Thymus (tissue), 11 donors: ENCODE measurements around the gene FAM236D. TPM values are rescaled to one million over a fixed set of nuclear protein-coding genes. Genes with fewer than 3 reads are reported as not detected.
"Not testable (repeated sequence)": the region's sequence is repeated elsewhere in the genome, so short reads cannot be mapped to it uniquely, and the experiment has no call there.

Experiments used
- DNase-seq, 9 donors: peaks; one replicate each; pipeline ENCODE4 v3.0.0-alpha.2; 2013; ENCODE audit warnings: low spot score in 9 of 9, low read depth in 6 of 9, missing footprints in 1 of 9
- H3K27ac ChIP-seq, 2 donors: one replicate each; pipeline ENCODE4 v1.5.1; 2013; ENCODE audit warnings: control low read depth in 1 of 2, low read depth in 1 of 2, low read length in 1 of 2, mild to moderate bottlenecking in 1 of 2, moderate library complexity in 1 of 2
- H3K27me3 ChIP-seq, 2 donors: one replicate each; pipeline ENCODE4 v1.5.1; 2013; ENCODE audit warnings: low read length in 1 of 2; ENCODE audit not compliant: control insufficient read depth in 2 of 2, insufficient read depth in 1 of 2
- H3K36me3 ChIP-seq, 2 donors: one replicate each; pipeline ENCODE4 v1.5.1; 2013; ENCODE audit warnings: low read length in 1 of 2, mild to moderate bottlenecking in 1 of 2, moderate library complexity in 1 of 2; ENCODE audit not compliant: control insufficient read depth in 2 of 2, insufficient read depth in 2 of 2
- H3K4me1 ChIP-seq, 2 donors: one replicate each; pipeline ENCODE4 v1.5.1; 2013; ENCODE audit warnings: low read length in 2 of 2; ENCODE audit not compliant: control insufficient read depth in 2 of 2, insufficient read depth in 2 of 2
- H3K4me3 ChIP-seq, 2 donors: one replicate each; pipeline ENCODE4 v1.5.1; 2013; ENCODE audit warnings: low read length in 2 of 2, control low read depth in 1 of 2, mild to moderate bottlenecking in 1 of 2
- H3K9me3 ChIP-seq, 2 donors: one replicate each; pipeline ENCODE4 v1.5.1; 2013; ENCODE audit warnings: low read length in 1 of 2, mild to moderate bottlenecking in 1 of 2; ENCODE audit not compliant: control insufficient read depth in 2 of 2, insufficient read depth in 1 of 2
- WGBS: extraction: QIAGEN DNeasy Blood & Tissue Kit; methylation state at CpG from one replicate; pipeline ENCODE4 v1.1.7; 2013; 5-methylcytosine and 5-hydroxymethylcytosine counted together
- polyA plus RNA-seq: library from polyadenylated mRNA; stranded (reverse); fragments of 200-250 nt; gene quantifications from one replicate; pipeline ENCODE4 v1.2.3, GENCODE V29; 2013
- total RNA-seq: library from RNA; stranded (reverse); fragments of 120-200 nt; gene quantifications from one replicate; pipeline ENCODE4 v1.2.4, GENCODE V29; 2013
- donor health status: healthy.

The FAM236D gene
- total and polyA plus RNA-seq, 2 donors: not detected

- H3K36me3 ChIP-seq, H3K27ac ChIP-seq, H3K4me1 ChIP-seq, H3K9me3 ChIP-seq, DNase-seq, H3K4me3 ChIP-seq, H3K27me3 ChIP-seq: not testable (repeated sequence)
- no CpG with 5 or more reads among the region's 15 CpGs for WGBS
These were observed 30.6 kb downstream of the FAM236D start for GRCh38 chrX:72777467-72777790.

- not testable (repeated sequence) for H3K27me3 ChIP-seq, H3K9me3 ChIP-seq, DNase-seq, H3K36me3 ChIP-seq, H3K4me3 ChIP-seq, H3K4me1 ChIP-seq, H3K27ac ChIP-seq
- WGBS: no CpG with 5 or more reads among the region's 44 CpGs
These were observed 31.1 kb downstream of the FAM236D start, which contains the start of gene DMRTC1B for GRCh38 chrX:72776653-72777466. Gene DMRTC1B (plus strand): TSS chrX:72776890. CDS start chrX:72845136, 68,246 bp downstream.

- no CpG with 5 or more reads among the region's 9 CpGs for WGBS
- not testable (repeated sequence) for H3K9me3 ChIP-seq, H3K4me3 ChIP-seq, H3K27ac ChIP-seq, H3K36me3 ChIP-seq, H3K27me3 ChIP-seq, H3K4me1 ChIP-seq, DNase-seq
These were observed 47.6 kb downstream of the FAM236D start for GRCh38 chrX:72760454-72760853.

Other genes with a start within 250 kb of the FAM236D start
- gene HDAC8, start 235.4 kb downstream of the FAM236D start, total RNA-seq: 15.4 TPM
- gene HDAC8, start 235.4 kb downstream of the FAM236D start, polyA plus RNA-seq: 27.1 TPM
- 2.1 TPM for gene PHKA1, start 93.9 kb downstream of the FAM236D start, total RNA-seq
- 14.1 TPM for gene PHKA1, start 93.9 kb downstream of the FAM236D start, polyA plus RNA-seq
- 0.14 TPM for gene DMRTC1B, start 31.3 kb downstream of the FAM236D start, total RNA-seq
- gene DMRTC1B, start 31.3 kb downstream of the FAM236D start, polyA plus RNA-seq: 1.3 TPM
- gene FAM236B, start 25.6 kb downstream of the FAM236D start, total RNA-seq: not detected
- not detected for gene FAM236B, start 25.6 kb downstream of the FAM236D start, polyA plus RNA-seq
- not detected for gene FAM236C, start 104.4 kb upstream of the FAM236D start, total RNA-seq
- not detected for gene FAM236C, start 104.4 kb upstream of the FAM236D start, polyA plus RNA-seq
- gene FAM236A, start 130.0 kb upstream of the FAM236D start, total RNA-seq: not detected
- not detected for gene FAM236A, start 130.0 kb upstream of the FAM236D start, polyA plus RNA-seq
- 0.05 TPM for gene DMRTC1, start 135.6 kb upstream of the FAM236D start, total RNA-seq
- gene DMRTC1, start 135.6 kb upstream of the FAM236D start, polyA plus RNA-seq: 0.05 TPM
- not detected for gene PABPC1L2B, start 194.7 kb upstream of the FAM236D start, total RNA-seq
- gene PABPC1L2B, start 194.7 kb upstream of the FAM236D start, polyA plus RNA-seq: not detected